ENCODE measurements around the gene ISCU. TPM values are rescaled to one million over a fixed set of nuclear protein-coding genes. Genes with fewer than 3 reads are reported as not detected.

Gene ISCU
- total RNA-seq, 4 donors from 2014 or later, result 105 to 148 (median 134) TPM

GRCh38 chr12:108602976-108603704 is 40.7 kb downstream of the ISCU start:
- H3K4me1 ChIP-seq, result peaks cover 6% of the 10 kb centered on the region
- H3K27ac ChIP-seq, result no peak overlapping the region
- DNase-seq (ENCODE audit: low spot score in 2 of 2), result no peak
- TF ChIP-seq POLR2A (IDR thresholded peaks at IDR 0.05), result no peak
- no peak for TF ChIP-seq EP300 (IDR thresholded peaks at IDR 0.05)
- no peak for TF ChIP-seq CTCF (IDR thresholded peaks at IDR 0.05)
- TF ChIP-seq POLR2AphosphoS5 (IDR thresholded peaks at IDR 0.05), result no peak
- WGBS, result 81% methylated on average over 5 of the region's 15 CpGs
- no peaks in the 10 kb centered on the region for H3K9me3 ChIP-seq
- H3K27me3 ChIP-seq, result no peaks in the 10 kb centered on the region
- no peak overlapping the region for H3K4me3 ChIP-seq
- no peaks in the 10 kb centered on the region for H3K36me3 ChIP-seq

GRCh38 chr12:108603743-108604142 is 41.3 kb downstream of the ISCU start:
- H3K9me3 ChIP-seq, result no peaks in the 10 kb centered on the region
- no peak for TF ChIP-seq POLR2AphosphoS5 (IDR thresholded peaks at IDR 0.05)
- TF ChIP-seq POLR2A (IDR thresholded peaks at IDR 0.05), result no peak
- TF ChIP-seq EP300 (IDR thresholded peaks at IDR 0.05), result no peak
- no peak for TF ChIP-seq CTCF (IDR thresholded peaks at IDR 0.05)
- no peaks in the 10 kb centered on the region for H3K36me3 ChIP-seq
- WGBS, result 86% methylated on average over 4 of the region's 4 CpGs
- no peak overlapping the region for H3K4me3 ChIP-seq
- H3K27me3 ChIP-seq, result no peaks in the 10 kb centered on the region
- H3K27ac ChIP-seq, result no peak overlapping the region
- DNase-seq (ENCODE audit: low spot score in 2 of 2), result no peak
- H3K4me1 ChIP-seq, result peaks cover under 1% of the 10 kb centered on the region

GRCh38 chr12:108604208-108604941 is 42.0 kb downstream of the ISCU start:
- DNase-seq (ENCODE audit: low spot score in 2 of 2), result no peak
- Histone ChIP-seq H3K9me3 (no peaks in the 10 kb centered on the region), H3K4me3 (no peak overlapping the region), H3K36me3 (no peaks in the 10 kb centered on the region), H3K4me1 (peaks cover 1% of the 10 kb centered on the region), H3K27me3 (no peaks in the 10 kb centered on the region), H3K27ac (no peak overlapping the region)
- TF ChIP-seq POLR2AphosphoS5 (IDR thresholded peaks at IDR 0.05), result no peak
- no peak for TF ChIP-seq EP300 (IDR thresholded peaks at IDR 0.05)
- 49% methylated on average over 14 of the region's 14 CpGs for WGBS

- 60% methylated on average over 3 of the region's 3 CpGs for WGBS
- no peaks in the 10 kb centered on the region for H3K36me3 ChIP-seq
- H3K9me3 ChIP-seq, result no peaks in the 10 kb centered on the region
- TF ChIP-seq EP300 (IDR thresholded peaks at IDR 0.05), result no peak
- no peak for TF ChIP-seq CTCF (IDR thresholded peaks at IDR 0.05)
- no peak for TF ChIP-seq POLR2A (IDR thresholded peaks at IDR 0.05)
- no peak for TF ChIP-seq POLR2AphosphoS5 (IDR thresholded peaks at IDR 0.05)
- H3K27ac ChIP-seq, result no peak overlapping the region
- no peak overlapping the region for H3K4me3 ChIP-seq
- peaks cover 2% of the 10 kb centered on the region for H3K4me1 ChIP-seq
- DNase-seq (ENCODE audit: low spot score in 2 of 2), result no peak
- H3K27me3 ChIP-seq, result no peaks in the 10 kb centered on the region
Observed at GRCh38 chr12:108605000-108605689, 42.7 kb downstream of the ISCU start.

GRCh38 chr12:108605690-108606406 is 43.5 kb downstream of the ISCU start:
- peaks cover 2% of the 10 kb centered on the region for H3K4me1 ChIP-seq
- DNase-seq (ENCODE audit: low spot score in 2 of 2), result no peak
- H3K9me3 ChIP-seq, result no peaks in the 10 kb centered on the region
- H3K27ac ChIP-seq, result no peak overlapping the region
- H3K4me3 ChIP-seq, result no peak overlapping the region
- TF ChIP-seq POLR2AphosphoS5 (IDR thresholded peaks at IDR 0.05), result no peak
- no peak for TF ChIP-seq POLR2A (IDR thresholded peaks at IDR 0.05)
- TF ChIP-seq EP300 (IDR thresholded peaks at IDR 0.05), result no peak
- no peak for TF ChIP-seq CTCF (IDR thresholded peaks at IDR 0.05)
- H3K36me3 ChIP-seq, result no peaks in the 10 kb centered on the region
- no peaks in the 10 kb centered on the region for H3K27me3 ChIP-seq
- 77% methylated on average over 4 of the region's 4 CpGs for WGBS
